GM19025 (cell line): ENCODE results near the gene NRP1.

ENCODE experiments used
- ATAC-seq: cut with Tn5 transposase; IDR thresholded peaks from one replicate; pipeline ENCODE4 v1.9.1; 2021; ENCODE audit warnings: mild to moderate bottlenecking, low read depth, moderate library complexity; ENCODE audit not compliant: unreplicated experiment

The NRP1 gene

DNA sequence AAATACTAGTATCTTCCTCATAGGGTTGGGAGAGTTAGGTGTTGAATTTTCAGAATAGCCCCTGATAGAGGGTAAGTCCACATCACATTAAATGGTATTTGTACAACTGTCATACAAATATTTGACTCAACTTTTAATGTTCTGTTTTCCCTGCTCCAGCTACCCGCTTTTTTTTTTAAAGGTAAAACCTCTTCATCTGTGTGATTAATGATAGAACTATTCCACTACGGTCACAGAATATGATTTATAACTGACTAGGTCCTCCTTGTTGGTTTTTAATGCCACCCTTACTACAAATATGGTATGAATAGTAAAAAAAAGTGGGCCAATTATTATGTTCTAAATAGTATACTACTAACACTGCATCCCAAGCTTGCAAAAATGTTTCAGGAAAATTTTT lies 15.6 kb upstream of the NRP1 start:
- ATAC-seq: no peak

DNA sequence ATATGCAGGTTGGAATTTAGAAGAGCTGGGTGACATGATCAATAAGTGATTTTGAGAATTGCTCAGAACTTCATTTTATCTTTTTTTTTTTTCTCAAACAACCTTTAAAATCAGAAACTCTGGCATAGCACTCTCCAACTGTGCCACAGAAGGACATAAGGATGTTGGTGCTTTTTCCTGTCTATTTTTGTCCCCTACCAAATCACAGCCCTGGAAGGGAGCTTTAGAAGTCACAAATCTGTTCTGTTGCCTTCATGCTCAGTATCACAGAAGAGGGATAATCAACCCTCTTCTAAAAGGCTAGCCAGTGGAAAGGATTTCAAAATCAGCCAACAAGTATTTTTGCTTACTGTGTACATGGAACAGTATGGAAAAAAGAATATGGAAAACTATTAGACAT lies 14.8 kb upstream of the NRP1 start:
- ATAC-seq: no peak

GRCh38 chr10:33347211-33347610 lies 12.7 kb upstream of the NRP1 start:
- no peak for ATAC-seq

GRCh38 chr10:33345236-33345635 lies 10.8 kb upstream of the NRP1 start:
- no peak for ATAC-seq

- ATAC-seq: no peak
Measured at GRCh38 chr10:33344676-33345075, 10.2 kb upstream of the NRP1 start.

DNA sequence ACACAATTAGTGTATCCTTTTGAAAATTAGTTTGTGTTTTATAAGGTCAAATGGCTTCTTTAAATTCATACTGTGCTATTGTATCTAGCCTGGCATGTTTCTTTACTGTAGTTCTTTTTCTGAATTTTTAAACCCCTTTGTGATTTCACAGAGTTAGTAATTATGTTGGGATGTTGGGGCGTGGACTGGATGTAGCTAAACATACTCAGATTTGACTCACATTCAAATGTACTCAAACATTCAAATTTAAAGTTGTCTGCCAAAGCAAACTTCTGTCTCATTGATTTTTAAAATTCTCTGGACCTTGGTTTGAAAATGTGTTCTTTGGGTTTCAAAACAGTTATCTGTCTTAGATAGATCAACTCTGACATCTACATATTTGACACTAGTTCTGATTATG lies 7.2 kb upstream of the NRP1 start:
- ATAC-seq: no peak

- ATAC-seq: no peak
Measured at GRCh38 chr10:33337326-33337957, 3.0 kb upstream of the NRP1 start.

DNA sequence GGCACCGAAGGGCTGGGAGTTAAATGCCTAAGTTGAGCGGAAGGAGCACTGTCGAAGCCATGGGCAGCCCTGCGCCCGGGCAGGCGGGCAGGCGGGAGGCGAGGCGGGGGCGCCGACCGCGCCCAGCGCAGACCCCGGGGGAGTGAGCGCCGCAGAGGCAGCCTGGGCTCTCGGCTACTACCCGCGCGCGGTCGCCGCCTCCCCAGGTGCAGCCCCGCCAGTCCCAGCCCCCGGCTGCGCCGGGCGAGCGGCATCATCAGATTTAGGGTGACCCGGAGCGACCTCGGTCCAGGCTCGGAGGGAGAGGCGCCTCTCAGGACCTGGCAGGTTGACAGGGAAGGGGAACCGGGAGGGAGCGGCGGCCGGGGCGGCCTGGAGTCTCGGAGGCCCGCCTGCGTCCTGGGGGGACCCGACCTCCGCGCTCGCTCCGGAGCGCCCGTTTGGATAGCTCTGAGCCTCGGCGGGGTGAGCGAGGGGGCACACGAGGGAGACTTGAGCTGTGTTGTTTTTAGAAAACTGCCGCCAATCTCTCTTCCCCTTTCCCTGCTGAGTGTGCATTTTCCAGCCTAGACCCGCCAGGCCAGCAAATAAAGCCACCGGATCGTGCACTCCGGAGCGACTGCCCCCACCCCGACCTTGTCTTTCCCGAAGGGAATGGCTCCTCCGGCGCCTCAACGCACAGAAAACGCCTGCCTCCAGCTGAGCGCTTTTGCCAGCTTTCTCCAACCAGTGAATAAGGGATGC lies 2.3 kb upstream of the NRP1 start:
- no peak for ATAC-seq

- no peak for ATAC-seq
Measured at GRCh38 chr10:33335801-33336581, 1.5 kb upstream of the NRP1 start.

DNA sequence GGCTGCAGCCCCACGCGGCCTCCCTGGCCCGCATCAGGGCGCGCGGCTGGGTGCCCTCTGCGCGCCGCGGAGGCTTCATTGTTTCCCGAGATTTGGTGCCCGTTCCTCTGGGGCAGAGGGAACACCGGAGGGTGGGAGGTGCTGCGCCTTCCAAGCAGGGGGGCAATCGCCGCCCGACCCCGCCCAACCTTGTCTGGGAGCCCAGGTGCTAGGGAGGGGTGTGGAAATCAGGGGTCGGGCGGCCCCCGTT lies 1.0 kb upstream of the NRP1 start:
- ATAC-seq: no peak

DNA sequence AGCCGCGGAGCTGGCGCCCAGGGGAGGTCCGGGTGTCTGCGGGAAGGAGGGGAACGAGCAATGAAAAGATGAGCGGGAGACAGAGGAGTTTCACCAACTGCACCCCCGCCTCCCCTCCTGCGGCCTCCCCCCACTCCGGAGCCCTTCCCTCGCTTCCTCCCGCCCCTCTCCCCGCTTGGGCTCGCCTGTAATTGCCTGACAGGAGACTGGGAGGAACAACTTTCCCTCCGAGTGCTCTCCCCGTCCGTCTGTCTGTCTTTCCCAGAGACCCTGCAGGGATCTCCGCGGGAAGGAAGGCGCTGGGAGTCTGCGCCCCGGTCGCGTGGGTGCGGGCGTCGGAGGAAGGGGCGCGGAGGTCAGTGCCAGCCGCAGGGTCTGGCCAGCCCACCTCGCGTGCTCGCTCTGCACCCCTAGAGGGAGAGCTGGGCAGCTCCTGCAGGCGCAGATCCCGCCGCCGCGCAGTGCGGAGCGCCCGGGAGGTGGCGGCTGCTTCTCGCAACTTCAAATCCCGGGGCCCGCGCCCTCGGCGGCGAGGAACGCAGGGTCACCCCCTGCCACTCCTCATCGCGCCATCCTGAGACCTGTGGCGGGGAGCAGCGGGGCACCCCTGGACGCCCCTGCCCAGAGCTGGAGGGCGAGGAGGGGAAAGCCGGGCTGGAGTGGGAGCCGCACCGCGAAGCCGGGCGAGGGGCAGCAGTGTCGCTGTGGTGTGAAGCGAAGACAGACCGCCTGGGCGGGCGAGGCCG lies 511 bp upstream of the NRP1 start:
- ATAC-seq: no peak

GRCh38 chr10:33333260-33334101 lies 986 bp downstream of the NRP1 start:
- ATAC-seq: no peak

DNA sequence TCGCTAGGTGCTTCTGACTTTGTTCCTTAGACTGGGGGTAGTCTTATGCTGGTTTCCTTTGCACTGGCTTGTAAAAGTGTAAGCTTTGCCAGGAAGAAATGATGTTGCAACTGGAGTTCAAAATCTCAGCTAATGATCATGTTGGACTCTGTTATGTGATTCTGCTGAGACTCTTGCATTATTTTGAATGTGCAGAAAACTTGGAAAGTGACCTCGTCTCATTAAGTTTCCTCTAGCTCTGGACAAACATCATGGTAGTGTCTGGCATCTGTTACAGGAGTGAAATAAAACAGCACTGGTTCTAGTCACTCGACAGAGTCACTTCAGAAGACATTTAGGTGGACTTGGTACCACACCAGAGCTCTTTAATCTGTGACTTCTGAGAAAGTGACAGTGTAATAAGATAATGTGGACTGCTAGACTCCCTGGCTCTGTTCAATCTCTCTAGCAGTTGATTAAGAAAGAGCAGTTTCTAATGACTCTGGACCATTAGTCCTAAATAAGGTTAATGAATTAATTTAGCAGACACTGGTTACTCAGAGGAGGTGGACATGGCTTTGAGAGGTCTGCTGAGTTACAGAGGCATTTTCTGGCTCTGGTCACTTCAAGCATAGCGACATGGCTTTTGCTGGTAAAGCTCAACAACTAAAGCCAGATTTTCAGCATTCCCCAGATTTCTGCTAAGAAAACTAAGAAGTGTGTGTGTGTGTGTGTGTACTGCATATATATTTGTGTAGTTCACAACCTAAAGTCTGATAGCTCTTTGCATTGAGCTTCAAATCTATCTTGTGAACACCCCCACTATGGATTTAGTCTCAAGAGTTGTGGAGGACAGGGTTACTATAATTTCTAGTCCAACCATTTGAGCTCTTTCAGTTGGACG lies 2.0 kb downstream of the NRP1 start:
- ATAC-seq: no peak

GRCh38 chr10:33331379-33331694 lies 3.1 kb downstream of the NRP1 start:
- ATAC-seq: no peak

GRCh38 chr10:33330543-33331378 lies 3.7 kb downstream of the NRP1 start:
- ATAC-seq: no peak

GRCh38 chr10:33329178-33329577 lies 5.3 kb downstream of the NRP1 start:
- no peak for ATAC-seq

DNA sequence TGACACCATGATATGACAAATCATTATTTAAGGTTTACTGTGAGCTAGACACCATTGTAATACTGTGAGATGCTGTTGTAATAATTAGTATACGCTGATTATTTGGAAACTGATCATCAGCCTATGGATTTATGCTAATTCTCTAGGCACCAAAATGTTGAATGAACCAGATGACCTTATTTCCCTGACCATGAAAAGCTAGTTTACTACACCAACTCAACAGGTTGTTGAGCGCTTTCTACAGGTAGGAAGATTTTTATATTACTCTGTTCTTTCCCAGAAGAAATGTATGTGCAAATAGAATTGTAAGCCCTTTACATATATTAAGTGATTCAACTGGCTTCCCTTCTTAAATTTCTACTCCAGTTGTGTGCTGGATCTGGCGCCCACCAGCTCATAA lies 6.2 kb downstream of the NRP1 start:
- ATAC-seq: no peak

DNA sequence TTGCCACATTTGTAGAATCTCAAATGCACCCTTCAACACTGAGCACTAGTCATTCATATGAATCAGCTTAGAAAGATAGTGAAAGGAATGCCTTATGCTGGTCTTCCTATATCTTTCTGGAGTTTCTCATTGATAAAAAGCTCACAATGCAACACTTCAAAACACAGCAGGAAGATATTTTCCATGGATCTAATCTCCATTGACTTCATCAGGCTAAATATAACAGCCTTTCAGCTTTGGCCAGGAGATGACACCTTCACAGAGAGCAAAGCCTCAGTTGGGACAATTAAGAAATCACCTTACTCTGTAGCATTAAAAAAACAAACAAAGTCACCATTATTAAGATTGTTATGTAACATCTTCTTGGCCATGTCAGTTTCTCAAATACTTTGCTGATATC lies 6.7 kb downstream of the NRP1 start:
- no peak for ATAC-seq

DNA sequence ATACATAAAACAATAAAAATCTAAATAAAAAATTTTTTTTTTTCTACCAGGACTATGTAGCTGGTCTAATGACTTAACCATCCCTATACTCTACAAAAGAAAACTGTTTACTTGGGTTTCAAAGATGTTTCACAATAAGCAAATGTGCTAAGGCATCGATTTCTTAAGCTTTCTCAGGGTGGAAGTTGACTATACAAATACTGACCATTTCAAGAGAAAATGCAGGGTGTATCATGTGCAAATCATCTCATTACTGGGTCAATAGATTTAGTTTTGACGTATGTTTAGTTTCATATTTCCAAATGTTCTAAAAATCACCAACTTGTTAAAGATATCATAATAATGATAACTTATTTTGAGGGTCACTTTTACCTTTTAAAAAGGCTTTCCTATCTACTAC lies 7.5 kb downstream of the NRP1 start:
- ATAC-seq: no peak
